Fibroblast of mammary gland (primary cell): ENCODE results near the gene CALU.
A peak's percentile ranks its signal among the peaks of the same experiment; 100 is the strongest.

Experiments used
- DNase-seq: peaks from one replicate; pipeline ENCODE4 v3.0.0-alpha.2; 2010; ENCODE audit warnings: low read depth
- H3K4me3 ChIP-seq: 2 replicates; pipeline ENCODE4 v1.5.1; 2011; ENCODE audit warnings: low read depth, mild to moderate bottlenecking, low read length, moderate library complexity; ENCODE audit not compliant: control insufficient read depth
- CTCF ChIP-seq: conservative IDR thresholded peaks from 2 replicates; pipeline ENCODE4 v1.5.1; 2011; ENCODE audit warnings: low read depth, low read length, inconsistent platforms; ENCODE audit not compliant: control insufficient read depth, insufficient read depth

Gene CALU

DNA sequence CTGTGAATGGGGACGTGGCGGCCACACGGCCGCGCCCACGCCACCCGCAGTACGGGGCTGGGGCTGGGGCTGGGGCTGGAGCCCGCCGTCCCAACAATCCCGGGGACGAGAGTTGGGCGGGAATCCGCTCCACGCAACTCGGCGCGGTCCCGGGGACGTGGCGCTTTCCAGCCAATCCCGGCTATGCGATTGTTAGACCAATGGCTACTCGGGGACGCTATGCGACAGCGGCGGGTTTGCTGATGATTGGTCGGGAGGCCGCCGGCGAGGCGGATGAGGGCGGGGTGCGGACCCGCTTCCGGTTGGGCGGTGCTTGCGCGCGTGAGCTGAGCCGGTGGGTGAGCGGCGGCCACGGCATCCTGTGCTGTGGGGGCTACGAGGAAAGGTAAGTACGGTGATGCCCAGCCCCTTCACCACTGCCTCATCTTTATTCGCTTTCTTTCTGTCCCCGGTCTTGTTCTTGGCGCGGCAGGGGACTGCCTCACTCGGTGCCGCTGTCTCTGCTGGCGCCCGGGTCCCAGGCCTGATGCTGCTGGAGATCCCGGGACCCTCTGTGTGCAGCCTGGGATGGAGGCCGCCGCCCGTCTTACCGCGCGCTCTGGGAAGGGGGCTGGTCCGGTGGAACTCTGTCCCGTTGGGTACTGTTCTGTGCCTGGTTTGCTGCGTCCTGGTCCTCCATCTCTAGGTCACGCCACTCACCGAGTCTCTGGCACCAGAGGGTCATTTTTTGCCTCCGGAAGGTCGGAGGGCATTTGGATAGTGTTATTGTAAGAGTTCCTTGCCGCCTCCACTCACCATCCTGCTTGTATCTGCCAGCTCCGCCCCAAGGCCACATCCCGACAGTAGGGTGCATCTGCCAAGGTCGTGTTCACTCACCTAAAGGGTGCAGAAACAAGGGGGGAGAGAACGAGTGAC lies at the start of gene CALU:
Gene CALU, plus strand, starts transcription at position 312 of the 915 bp plus-strand sequence. CDS start 9,225 bp downstream, outside the sequence.
- H3K4me3 ChIP-seq = peak within 1 kb of the TSS; percentile 84
- no peak for TF ChIP-seq CTCF
- DNase-seq = peak; percentile 96

- DNase-seq = no peak
- H3K4me3 ChIP-seq = no peak overlapping the region
- no peak for TF ChIP-seq CTCF
These were observed 47.9 kb upstream of the CALU start for GRCh38 chr7:128691227-128691626.

DNA sequence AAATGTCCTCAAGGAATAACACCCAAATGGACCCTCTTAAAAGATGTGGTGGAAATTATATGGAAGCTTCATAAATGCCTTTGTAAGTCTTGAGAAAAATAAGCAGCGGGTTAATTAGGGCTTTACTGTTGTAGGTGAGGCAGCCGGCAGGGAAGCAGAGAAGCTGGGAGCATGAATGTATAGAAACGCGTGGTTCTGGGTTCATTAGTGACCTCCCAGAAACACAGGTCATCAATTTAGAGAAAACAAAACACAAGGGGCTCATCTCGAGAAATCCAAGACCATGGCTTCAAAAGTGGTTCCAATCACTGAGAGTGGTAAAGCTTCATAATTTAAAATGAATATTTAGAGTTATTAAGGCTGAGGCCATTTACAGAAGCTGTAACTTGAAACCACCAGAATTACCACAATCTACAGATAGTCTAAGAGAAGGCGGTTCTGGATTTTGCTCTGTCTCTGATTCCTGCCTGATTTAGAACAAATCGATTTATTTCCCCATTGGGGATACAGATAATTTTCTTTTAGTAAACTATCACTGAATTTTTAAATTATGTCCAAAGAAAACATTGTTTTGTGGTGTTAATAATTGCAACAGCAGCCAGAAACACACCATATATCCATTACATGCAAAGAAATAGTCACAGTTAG lies 46.4 kb upstream of the CALU start:
- DNase-seq = no peak
- no peak for TF ChIP-seq CTCF
- H3K4me3 ChIP-seq = no peak overlapping the region

- H3K4me3 ChIP-seq = no peak overlapping the region
- no peak for TF ChIP-seq CTCF
- no peak for DNase-seq
These were observed 45.7 kb upstream of the CALU start for GRCh38 chr7:128693373-128694015.

DNA sequence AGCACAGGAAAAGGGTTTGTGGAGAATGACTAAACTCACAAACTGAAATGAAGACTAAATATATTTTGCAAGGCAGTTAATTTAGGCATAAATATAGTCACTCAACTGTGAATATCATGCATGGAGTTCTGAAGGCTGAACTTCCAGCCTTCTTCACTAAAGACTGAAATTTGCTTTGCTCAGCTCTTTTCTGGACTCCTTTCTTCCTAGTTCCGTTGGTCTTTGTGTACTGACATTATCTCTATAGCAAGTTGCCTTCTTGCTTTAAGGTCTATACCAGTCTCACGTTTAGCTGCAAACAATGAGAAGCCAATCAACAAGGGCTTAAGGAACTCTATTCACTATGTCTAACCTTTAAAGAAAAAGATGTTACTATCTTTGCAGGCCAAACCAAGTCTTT lies 44.4 kb upstream of the CALU start:
- TF ChIP-seq CTCF = no peak
- no peak overlapping the region for H3K4me3 ChIP-seq
- no peak for DNase-seq

- peak; percentile 43 for TF ChIP-seq CTCF
- DNase-seq = peak; percentile 85
- peak overlapping the region; percentile 53 for H3K4me3 ChIP-seq
These were observed 41.8 kb upstream of the CALU start for GRCh38 chr7:128697302-128697905.
